HepG2 (cell line): ENCODE data around the gene HDGF. TPM values are rescaled to one million over a fixed set of nuclear protein-coding genes. Genes with fewer than 3 reads are reported as not detected.
A peak's percentile ranks its signal among the peaks of the same experiment; 100 is the strongest.

Source experiments
- EED ChIP-seq: sonication (generic); formaldehyde crosslinking; IDR thresholded peaks from 2 replicates; pipeline ENCODE4 v1.5.0; 2020; ENCODE audit warnings: mild to moderate bottlenecking, missing genetic modification reagents
- GFI1 ChIP-seq: sonication (generic); formaldehyde crosslinking; IDR thresholded peaks from 2 replicates; pipeline ENCODE4 v1.5.0; 2020; ENCODE audit warnings: missing genetic modification reagents, mild to moderate bottlenecking, borderline replicate concordance
- JDP2 ChIP-seq: sonication (generic); formaldehyde crosslinking; IDR thresholded peaks from 2 replicates; pipeline ENCODE4 v1.8.1; 2022; ENCODE audit warnings: missing genetic modification reagents, borderline replicate concordance
- KAT7 ChIP-seq: IDR thresholded peaks from 2 replicates; pipeline ENCODE4 v1.6.1; 2018; ENCODE audit warnings: borderline replicate concordance, missing compliant biosample characterization
- RAD21 ChIP-seq: fragments of 450-650 bp; formaldehyde crosslinking; IDR thresholded peaks from 2 replicates; pipeline ENCODE4 v1.5.0; 2020; ENCODE audit warnings: mild to moderate bottlenecking
- RFX1 ChIP-seq: fragments of 450-650 bp; IDR thresholded peaks from 2 replicates; pipeline ENCODE4 v1.6.1; 2017
- SCMH1 ChIP-seq: sonication (generic); formaldehyde crosslinking; IDR thresholded peaks from 2 replicates; pipeline ENCODE4 v1.9.0; 2021; ENCODE audit warnings: missing genetic modification reagents, mild to moderate bottlenecking, borderline replicate concordance
- SMAD1 ChIP-seq: sonication (generic); formaldehyde crosslinking; IDR thresholded peaks from 2 replicates; pipeline ENCODE4 v1.4.0; 2020; ENCODE audit warnings: missing genetic modification reagents, low read depth, mild to moderate bottlenecking, borderline replicate concordance
- SRSF4 ChIP-seq: fragments of 200-400 bp; formaldehyde crosslinking; IDR thresholded peaks from one replicate; pipeline ENCODE4 v1.6.1; 2018; ENCODE audit warnings: mild to moderate bottlenecking, low read depth, low read length, moderate library complexity; ENCODE audit not compliant: poor library complexity, severe bottlenecking
- TMF1 ChIP-seq: sonication (generic); formaldehyde crosslinking; IDR thresholded peaks from 2 replicates; pipeline ENCODE4 v1.8.1; 2022; ENCODE audit warnings: low read depth, missing genetic modification reagents
- ZKSCAN1 ChIP-seq: fragments of 150-350 bp; IDR thresholded peaks from 2 replicates; pipeline ENCODE4 v1.6.1; 2014; ENCODE audit warnings: low read length
- ZMYM3 ChIP-seq: sonication (generic); formaldehyde crosslinking; IDR thresholded peaks from 2 replicates; pipeline ENCODE4 v1.5.1; 2020; ENCODE audit warnings: mild to moderate bottlenecking, missing genetic modification reagents
- ZNF446 ChIP-seq: sonication (generic); formaldehyde crosslinking; IDR thresholded peaks from 2 replicates; pipeline ENCODE4 v1.5.0; 2020; ENCODE audit warnings: mild to moderate bottlenecking, missing genetic modification reagents
- ZNF616 ChIP-seq: sonication (generic); formaldehyde crosslinking; IDR thresholded peaks from 2 replicates; pipeline ENCODE4 v1.5.0; 2020; ENCODE audit warnings: low read depth, mild to moderate bottlenecking, missing genetic modification reagents
- polyA plus RNA-seq, 8 experiments: library from polyadenylated mRNA; depleted of rRNA in 3 of 8; stranded (reverse) in 7 of 8; unstranded in 1 of 8; fragments of >200 nt; fragmentation: Illumina TruSeq in 4 of 8; extraction: Trizol in 4 of 8; gene quantifications; 2 replicates each; pipeline versions ENCODE4 v1.2.1 to v1.2.3, GENCODE V29; 2011 to 2016; ENCODE audit warnings: low read depth in 4 of 8, missing spikeins in 1 of 8, mixed read lengths in 1 of 8; ENCODE audit not compliant: insufficient read depth in 1 of 8
- total RNA-seq, 5 experiments: library from RNA; depleted of rRNA; stranded (reverse); fragments of >200 nt; fragmentation: Illumina TruSeq; extraction: Trizol; gene quantifications; 2 replicates each; pipeline ENCODE4 v1.2.3, GENCODE V29; 2016; ENCODE audit warnings: low read depth in 1 of 5
- TF ChIP-seq, protein P1 (sequence below): sonication (generic); formaldehyde crosslinking; IDR thresholded peaks from 2 replicates; pipeline ENCODE4 v1.4.0; 2020; ENCODE audit warnings: mild to moderate bottlenecking, missing genetic modification reagents
- TF ChIP-seq, protein P2 (sequence below): sonication (generic); formaldehyde crosslinking; IDR thresholded peaks from one replicate; pipeline ENCODE4 v1.5.1; 2020; ENCODE audit warnings: mild to moderate bottlenecking, missing genetic modification reagents; ENCODE audit errors: not compliant biosample characterization
- TF ChIP-seq, protein P3 (sequence below): sonication (generic); formaldehyde crosslinking; IDR thresholded peaks from 2 replicates; pipeline ENCODE4 v1.4.0; 2020; ENCODE audit warnings: missing genetic modification reagents

The HDGF gene
- total and polyA plus RNA-seq, 2 of the 13 experiments (the other 11 are each of a cell fraction or from before 2014, with no cell fraction given): 156 to 196 TPM

DNA sequence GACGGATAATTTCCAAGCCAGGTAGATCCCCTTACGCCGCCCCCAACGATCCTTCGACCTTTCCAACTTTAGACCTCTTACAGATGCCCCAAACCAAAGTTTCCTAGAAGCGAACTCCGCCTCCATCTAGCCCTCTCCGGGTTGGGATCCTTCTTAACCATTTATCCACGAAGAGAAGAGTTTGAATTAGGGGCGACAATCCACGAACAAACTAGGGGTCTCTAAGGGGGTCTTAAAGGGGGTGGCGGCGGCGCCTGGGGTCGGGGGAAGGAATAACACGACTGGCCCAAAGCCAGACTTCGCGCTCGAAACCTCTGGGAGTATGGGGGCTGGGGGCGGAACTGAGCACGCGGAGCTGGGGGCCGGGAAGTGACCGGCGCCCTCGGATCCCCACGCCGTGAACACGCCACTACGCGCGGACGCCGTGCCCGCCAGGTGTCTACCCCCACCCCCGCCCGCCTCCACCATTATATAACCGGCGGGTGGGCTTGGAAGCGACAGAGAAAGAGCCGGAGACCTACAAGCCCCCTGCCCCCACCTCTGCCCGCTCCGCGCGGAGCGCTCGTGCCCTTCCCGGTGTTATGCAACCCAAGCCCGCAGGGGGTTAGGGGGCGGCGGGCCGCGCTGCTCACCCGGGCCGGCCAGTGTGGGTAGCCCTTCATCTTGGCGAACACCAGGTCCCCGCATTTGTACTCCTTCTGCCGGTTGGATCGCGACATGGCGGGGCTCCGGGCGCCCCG, 594 bp downstream of the HDGF start (continued):
- TF ChIP-seq ZNF616 (CRISPR knock-in tag): no peak
- TF ChIP-seq TMF1 (CRISPR knock-in tag): no peak
- TF ChIP-seq, protein P1, sequence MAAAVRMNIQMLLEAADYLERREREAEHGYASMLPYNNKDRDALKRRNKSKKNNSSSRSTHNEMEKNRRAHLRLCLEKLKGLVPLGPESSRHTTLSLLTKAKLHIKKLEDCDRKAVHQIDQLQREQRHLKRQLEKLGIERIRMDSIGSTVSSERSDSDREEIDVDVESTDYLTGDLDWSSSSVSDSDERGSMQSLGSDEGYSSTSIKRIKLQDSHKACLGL (CRISPR knock-in tag): no peak; the same call in 1 of the 2 replicates
- TF ChIP-seq SRSF4: no peak
- 0 out of 2 replicates have a peak, but pooled peaks have one; percentile 9 for TF ChIP-seq RAD21 (CRISPR knock-in tag)
- TF ChIP-seq EED (CRISPR knock-in tag): no peak
- TF ChIP-seq, protein P2, sequence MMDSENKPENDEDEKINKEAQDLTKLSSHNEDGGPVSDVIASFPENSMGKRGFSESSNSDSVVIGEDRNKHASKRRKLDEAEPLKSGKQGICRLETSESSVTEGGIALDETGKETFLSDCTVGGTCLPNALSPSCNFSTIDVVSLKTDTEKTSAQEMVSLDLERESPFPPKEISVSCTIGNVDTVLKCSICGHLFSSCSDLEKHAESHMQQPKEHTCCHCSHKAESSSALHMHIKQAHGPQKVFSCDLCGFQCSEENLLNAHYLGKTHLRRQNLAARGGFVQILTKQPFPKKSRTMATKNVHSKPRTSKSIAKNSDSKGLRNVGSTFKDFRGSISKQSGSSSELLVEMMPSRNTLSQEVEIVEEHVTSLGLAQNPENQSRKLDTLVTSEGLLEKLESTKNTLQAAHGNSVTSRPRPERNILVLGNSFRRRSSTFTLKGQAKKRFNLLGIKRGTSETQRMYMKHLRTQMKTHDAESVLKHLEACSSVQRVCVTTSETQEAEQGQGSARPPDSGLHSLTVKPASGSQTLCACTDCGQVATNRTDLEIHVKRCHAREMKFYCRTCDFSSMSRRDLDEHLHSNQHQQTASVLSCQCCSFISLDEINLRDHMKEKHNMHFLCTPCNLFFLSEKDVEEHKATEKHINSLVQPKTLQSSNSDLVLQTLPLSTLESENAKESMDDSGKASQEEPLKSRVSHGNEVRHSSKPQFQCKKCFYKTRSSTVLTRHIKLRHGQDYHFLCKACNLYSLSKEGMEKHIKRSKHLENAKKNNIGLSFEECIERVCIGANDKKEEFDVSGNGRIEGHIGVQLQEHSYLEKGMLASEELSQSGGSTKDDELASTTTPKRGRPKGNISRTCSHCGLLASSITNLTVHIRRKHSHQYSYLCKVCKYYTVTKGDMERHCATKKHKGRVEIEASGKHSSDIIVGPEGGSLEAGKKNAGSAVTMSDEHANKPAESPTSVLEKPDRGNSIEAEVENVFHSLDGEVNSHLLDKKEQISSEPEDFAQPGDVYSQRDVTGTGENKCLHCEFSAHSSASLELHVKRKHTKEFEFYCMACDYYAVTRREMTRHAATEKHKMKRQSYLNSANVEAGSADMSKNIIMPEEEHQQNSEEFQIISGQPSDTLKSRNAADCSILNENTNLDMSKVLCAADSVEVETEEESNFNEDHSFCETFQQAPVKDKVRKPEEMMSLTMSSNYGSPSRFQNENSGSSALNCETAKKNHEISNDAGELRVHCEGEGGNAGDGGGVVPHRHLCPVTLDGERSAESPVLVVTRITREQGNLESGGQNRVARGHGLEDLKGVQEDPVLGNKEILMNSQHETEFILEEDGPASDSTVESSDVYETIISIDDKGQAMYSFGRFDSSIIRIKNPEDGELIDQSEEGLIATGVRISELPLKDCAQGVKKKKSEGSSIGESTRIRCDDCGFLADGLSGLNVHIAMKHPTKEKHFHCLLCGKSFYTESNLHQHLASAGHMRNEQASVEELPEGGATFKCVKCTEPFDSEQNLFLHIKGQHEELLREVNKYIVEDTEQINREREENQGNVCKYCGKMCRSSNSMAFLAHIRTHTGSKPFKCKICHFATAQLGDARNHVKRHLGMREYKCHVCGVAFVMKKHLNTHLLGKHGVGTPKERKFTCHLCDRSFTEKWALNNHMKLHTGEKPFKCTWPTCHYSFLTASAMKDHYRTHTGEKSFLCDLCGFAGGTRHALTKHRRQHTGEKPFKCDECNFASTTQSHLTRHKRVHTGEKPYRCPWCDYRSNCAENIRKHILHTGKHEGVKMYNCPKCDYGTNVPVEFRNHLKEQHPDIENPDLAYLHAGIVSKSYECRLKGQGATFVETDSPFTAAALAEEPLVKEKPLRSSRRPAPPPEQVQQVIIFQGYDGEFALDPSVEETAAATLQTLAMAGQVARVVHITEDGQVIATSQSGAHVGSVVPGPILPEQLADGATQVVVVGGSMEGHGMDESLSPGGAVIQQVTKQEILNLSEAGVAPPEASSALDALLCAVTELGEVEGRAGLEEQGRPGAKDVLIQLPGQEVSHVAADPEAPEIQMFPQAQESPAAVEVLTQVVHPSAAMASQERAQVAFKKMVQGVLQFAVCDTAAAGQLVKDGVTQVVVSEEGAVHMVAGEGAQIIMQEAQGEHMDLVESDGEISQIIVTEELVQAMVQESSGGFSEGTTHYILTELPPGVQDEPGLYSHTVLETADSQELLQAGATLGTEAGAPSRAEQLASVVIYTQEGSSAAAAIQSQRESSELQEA (CRISPR knock-in tag): no peak
- TF ChIP-seq SMAD1: no peak
- no peak for TF ChIP-seq JDP2 (CRISPR knock-in tag)
- TF ChIP-seq SCMH1 (CRISPR knock-in tag): no peak
- no peak for TF ChIP-seq ZNF446
- TF ChIP-seq ZKSCAN1: no peak
- TF ChIP-seq, protein P3, sequence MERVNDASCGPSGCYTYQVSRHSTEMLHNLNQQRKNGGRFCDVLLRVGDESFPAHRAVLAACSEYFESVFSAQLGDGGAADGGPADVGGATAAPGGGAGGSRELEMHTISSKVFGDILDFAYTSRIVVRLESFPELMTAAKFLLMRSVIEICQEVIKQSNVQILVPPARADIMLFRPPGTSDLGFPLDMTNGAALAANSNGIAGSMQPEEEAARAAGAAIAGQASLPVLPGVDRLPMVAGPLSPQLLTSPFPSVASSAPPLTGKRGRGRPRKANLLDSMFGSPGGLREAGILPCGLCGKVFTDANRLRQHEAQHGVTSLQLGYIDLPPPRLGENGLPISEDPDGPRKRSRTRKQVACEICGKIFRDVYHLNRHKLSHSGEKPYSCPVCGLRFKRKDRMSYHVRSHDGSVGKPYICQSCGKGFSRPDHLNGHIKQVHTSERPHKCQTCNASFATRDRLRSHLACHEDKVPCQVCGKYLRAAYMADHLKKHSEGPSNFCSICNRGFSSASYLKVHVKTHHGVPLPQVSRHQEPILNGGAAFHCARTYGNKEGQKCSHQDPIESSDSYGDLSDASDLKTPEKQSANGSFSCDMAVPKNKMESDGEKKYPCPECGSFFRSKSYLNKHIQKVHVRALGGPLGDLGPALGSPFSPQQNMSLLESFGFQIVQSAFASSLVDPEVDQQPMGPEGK: peak; percentile 78
- no peak for TF ChIP-seq GFI1
- no peak for TF ChIP-seq RFX1
- no peak for TF ChIP-seq ZMYM3 (CRISPR knock-in tag)
- peak; percentile 14; the same call in 1 of the 2 replicates for TF ChIP-seq KAT7
